COLO668 (cell line): ENCODE results near the gene ATP2A3.
A peak's percentile ranks its signal among the peaks of the same experiment; 100 is the strongest.

Experiments
- DNase-seq: peaks from one replicate; lab custom pipeline; 2025; ENCODE audit not compliant: unreplicated experiment; lab: John Stamatoyannopoulos, UW

Gene ATP2A3

DNA sequence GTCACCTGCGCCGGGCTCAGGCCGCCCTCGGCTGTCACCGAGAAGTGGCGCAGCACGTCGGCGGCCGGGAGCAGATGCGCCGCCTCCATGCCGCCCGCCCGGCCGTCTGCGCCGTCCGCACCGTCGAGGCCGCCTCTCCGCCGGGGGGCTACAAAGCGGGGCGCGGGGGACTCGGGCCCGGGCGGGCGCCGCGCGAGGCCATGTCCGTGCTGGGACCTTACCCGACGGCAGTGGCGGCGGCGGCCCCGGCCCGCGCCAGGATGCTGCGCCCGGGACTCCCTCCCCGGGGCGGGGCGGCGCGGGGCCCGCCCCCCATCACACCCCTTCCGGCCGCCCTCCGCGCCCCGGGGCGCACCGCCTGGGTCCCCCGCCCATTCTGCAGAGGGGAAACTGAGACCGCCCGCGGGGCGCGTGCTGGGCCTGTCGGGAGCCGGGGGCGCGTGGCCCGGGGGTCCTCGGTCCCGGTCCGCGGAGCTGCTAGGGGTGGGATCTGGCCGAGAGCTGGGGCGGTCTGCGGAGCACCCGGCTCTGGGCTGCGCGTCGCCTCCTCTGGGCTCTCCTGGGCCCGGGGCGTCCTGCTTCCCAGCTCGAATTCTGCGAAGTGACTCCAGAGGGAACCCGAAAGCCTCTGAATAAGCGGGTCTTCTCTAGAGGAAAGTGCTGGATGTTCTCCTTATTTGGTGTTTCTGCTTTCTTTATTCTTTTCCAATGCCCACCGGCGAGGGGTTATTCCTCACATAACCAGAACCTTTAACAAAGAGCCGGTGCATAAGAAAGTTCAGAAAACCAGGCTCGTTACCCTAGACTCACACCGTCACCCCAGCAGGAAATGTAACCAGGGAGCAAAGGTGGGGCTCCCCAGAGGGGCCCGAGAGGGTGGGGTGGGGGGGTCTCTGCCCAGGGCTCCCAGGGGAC lies at the start of gene ATP2A3:
TSS of gene ATP2A3 (minus strand) at position 235 of the 915 bp plus-strand sequence. CDS start at position 89, 146 bp downstream.
- peak; percentile 66 for DNase-seq

DNA sequence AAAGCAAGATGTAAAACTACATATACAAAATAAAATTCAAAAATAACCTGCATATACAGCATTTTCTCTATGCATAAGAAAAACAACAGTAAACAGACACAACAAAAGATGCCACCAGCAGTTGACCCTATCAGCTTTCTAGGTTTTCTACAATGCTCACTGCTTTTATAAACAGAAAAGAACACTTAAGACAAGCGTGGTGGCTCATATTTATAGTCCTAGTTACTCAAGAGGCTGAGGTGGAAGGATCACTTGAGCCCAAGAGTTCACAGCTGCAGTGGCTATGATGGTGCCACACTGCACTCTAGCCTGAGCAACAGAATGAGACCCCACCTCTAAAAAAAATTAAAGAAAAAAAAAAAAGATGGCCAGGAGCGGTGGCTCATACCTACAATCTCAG lies 46.5 kb upstream of the ATP2A3 start:
- no peak for DNase-seq

DNA sequence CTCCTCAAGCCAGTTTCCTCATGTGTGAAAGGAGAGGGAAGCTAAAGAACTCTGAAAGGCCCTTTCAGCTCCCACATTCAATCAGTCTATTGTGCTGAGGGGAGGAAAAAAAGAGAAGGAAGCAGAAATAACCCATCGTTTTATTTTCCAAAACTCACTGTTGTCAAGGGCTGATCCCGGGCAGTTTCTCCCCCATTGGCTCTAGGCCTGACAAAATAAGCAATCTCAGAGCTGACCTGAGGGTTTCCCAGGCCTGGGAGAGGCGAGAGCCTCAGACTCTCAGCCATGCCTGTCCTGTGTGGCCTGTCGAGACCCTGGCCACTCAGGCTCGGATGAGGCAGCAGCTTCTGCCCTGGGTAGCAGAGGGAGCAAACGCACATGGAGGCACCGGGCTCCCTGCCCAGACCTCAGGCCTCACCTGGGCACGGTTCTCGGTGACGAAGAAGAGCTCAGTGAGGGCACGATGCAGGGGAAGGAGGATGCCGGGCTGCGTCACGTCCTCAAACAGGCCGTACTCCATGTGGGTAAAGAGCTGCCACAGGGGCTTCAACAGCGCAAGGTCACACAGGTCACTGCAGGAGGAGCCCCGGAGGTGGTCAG lies 45.0 kb upstream of the ATP2A3 start:
- DNase-seq, result no peak

DNA sequence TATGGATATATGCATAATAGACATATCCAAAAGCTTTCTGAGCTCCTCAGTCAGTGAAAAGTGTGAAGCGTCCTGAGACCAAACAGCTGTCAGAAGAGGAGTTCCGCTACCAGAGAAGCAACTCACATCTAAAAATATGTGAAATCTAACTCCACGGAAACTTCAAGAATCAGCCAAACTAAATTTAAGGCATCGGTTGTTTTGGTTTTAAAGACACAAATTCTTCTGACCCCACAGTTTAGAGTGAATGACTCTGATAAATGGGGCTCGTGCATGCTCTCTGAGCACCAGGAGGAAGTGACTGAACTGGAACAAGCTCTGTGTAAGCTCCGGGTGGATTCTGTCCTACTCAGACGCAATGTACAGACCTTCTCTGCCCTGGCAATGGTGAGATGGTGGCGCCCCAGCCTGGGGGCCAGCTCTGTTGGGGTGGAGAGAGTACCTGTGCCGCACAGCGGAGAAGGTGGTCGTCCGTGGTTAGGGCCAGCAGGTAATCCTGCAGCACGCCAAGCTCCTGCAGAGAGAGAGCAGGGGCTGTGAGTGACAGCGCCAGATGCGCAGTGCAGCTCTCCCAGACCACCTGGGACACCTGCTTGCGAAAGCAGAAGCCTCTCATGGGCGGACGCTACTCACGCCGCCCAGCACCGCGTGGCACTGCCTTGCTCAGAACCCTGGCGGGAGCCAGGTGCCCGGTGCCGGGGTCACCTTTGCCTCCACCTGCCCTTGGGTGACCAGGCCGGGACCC lies 44.4 kb upstream of the ATP2A3 start:
- DNase-seq, result no peak

DNA sequence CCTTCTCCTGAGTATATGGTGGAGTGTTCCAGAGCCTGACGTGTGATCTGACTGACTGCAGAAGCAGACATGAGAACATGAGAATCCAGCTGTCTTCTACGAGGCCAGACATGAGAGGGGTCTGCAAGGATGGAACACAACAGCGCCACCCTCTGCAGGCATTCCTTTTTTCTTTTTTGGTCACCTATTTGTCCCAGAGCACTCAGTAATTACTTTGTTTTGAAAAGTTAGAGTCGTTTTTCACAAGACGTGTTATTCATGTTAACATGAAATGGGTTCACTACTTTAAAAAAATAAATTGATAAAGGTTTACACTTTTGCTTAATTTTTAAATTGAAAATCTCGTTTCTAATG lies 43.8 kb upstream of the ATP2A3 start:
- DNase-seq, result no peak

DNA sequence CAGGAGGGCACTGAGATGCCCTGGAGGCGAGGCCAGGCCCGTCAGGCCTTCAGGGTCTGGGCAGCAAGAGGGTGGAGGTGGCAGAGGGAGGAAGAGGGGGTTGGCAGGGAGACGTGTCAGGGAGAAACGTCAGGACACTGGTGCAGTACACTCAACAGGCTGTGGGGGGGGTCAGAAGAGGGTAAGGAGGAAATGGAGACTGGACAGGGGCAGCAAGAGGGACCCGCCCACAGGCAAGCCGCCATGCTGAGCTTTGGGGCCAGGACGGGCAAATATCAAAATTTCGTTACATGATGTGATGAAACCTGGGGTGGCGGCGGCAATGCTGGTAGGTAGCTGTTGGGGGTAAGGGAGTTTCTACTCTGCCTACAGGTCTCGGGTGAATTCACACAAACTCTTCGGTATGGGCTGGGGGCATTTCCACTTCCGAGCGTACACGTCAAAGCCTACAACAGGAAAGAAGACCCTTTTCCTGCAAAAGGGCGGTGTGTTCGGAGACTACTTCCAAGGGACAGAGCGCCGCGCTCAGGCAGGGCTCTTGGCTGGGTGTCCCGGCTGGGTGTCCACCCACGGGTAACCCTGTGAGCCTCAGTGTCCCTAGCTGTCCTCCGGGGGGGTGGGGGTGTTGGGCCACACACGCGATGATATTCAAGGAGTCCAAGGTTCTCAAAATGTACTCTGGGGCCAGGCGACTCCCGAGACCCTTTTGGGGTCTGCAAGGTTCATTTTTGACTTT lies 43.3 kb upstream of the ATP2A3 start:
- no peak for DNase-seq

DNA sequence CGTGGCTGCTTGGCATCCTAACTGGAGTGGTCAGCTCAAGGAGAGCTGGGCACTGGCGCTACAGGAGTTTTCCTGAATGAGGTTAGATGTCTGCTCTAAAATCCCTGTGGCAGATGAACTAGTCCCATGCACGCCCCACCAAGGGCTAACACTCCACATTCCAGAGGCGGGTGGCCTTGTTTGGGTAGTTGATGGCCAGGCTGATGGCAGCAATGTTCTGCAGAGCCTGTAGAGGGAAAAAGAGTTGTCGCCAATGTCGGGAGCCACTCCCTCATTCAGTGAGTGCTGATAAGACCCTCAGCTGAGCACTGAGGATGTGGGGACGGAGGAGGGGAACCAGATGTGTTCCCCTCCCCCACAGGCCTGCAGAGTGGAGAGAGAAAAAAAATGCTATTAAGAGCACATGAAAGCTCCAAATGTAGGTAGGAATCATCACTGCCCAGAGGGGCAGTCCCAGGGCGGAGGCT lies 42.5 kb upstream of the ATP2A3 start:
- DNase-seq, result no peak

- DNase-seq, result no peak
These were observed 41.9 kb upstream of the ATP2A3 start for GRCh38 chr17:4006165-4006589.

DNA sequence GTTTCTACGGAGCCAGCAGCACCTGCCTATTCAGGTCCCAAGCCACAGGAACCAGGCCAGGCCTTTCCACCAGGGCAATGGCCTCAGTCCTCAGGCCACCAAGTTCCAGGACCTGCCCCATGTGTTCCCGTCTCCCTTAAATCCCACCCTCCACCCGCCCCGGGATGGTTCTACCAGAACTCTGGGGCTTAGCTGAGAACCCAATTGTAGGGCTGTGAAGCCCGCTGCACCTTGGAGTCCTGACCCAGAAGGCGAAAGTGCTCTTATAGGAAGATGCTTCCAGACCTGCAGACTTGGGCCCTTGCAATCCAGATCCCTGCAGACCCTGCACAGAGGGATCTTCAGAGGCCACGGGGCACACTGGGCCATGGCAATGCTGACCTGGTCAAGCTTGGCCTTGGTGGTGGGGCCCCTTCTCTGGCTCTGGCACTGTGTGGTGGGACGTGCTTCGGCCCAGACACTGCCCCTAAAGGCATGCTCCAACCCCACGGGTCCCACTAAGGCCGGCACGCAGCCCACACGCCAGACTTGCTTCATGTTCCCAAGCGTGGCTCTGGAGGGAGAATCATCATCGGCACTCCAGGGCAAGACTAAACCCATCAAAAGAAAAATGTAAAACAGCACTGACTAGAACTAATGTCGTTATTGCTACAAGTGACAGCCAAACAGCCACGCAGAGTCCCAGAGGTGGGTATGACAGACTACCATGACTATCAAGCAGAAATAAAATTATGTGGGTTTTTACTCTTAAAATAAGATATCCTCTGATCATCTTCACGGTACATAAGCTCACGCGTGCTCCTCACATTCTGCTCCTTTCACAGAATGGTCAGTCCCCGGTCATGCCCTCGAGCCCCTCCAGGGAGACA lies 41.3 kb upstream of the ATP2A3 start:
- DNase-seq, result no peak

DNA sequence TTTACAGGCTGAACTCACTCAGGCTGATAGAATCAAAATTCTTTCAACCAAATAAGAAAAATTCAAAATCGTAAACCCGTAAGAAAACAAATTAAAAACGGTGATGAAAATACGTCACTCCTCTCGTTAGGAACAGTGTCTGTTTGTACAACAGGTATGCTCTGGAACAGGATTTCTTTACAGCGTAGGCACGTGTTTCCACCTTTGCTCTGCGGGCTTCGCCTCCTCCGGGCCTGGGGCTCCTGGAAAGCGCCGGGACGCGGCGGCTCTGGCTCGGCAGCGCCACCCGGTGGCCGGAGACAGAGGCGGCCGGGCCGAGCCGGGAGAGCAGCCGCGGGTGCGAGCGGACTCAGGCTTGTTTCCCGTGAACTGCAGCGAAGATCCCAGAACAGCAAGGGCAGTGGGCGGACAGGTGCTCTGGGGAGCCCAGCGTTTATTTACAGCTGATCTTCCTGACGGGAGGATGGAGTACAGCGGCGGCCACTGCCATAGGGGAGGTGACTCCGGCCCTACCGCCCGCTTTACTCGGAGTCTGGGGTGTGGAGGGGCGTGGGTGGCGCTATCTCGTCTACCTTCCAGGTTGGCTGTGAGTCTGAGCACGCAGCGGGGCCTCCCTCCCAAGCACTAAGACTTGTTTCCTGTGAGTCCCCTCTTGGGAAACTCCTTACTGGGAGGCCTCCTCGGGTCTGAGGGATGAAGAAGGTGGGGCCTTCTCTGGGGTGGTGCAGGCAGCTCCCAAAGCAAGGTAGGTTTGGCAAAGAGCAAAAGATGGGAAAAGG lies 40.5 kb upstream of the ATP2A3 start:
- peak; percentile 67 for DNase-seq

DNA sequence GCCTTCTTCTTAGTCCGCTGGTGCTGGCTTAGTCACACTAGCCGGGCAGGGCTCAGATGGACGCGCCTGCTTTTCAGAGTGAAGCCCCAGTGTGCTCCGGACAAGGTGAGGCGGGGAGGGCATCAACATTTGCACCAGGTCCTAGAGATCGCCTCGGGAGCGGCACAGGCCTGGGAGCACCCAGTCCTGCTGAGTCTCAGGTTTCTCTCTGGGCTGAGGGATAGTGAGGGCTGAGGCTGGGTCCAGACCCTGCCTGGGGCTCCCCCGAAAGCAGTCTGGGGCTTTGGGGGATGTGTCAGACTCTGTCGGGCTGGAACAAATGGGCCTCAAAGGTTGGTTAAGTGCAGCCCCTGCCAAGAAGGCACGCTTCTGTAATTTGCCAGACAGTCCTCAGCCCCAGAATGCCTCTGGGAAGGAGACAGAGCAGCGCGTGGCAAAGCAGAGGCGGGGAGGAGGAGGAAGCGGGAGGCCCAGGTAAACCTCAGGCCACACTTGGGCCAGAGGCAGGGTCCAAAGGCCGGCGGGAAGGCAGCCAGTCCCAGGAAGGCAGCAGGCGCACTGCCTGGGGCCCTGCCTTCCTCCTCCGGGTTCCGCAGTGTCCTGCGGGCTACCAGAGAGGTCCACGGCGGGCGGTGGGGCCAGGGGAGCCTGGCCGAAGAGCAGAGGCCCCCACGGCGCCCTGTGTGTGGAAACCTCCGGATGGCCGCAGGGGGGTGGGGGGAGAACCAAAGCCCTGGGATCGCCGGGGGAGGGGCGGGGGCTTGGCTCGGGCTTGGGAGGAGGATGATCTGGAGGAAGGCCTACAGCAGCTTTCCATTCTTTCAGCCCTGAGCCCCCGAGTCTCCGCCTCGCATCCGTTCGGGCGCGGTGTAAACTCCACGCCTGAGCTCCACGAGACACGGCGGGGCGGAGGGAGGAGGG lies 39.5 kb upstream of the ATP2A3 start:
- DNase-seq, result no peak

DNA sequence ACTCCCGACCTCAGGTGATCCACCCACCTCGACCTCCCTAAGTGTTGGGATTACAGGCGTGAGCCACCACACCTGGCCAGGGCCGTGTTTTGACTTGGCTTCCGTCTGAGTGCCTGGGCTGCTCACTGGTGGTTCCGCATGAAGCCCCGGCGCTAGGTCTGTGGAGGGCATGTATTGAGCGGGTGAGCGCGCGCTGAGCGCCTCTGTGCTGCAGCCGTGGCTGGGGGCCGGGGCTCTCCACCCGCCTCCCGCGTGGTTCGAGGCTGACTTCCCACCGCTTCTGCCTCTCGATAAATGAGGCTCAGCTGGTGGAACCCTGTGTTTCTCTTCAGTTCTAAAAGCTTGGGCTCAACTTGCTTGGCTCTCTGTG lies 38.9 kb upstream of the ATP2A3 start:
- DNase-seq, result no peak

- no peak for DNase-seq
These were observed 36.9 kb upstream of the ATP2A3 start for GRCh38 chr17:4001048-4001590.

DNA sequence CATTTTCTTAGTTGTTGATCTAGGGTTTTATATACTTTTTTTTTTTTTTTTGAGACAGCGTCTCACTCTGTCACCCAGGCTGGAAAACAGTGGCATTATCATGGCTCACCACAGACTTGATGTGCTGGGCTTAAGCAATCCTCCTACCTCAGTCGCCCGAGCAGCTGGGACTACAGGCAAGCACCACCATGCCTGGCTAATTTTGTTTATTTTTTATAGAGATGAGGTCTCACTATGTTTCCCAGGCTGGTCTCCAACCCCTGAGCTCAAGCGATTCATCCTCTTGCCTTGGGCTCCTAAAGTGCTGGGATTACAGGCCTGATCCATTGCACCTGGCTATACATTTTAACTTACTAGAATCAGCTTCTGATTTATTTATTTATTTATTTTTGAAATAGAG lies 34.2 kb upstream of the ATP2A3 start:
- no peak for DNase-seq

DNA sequence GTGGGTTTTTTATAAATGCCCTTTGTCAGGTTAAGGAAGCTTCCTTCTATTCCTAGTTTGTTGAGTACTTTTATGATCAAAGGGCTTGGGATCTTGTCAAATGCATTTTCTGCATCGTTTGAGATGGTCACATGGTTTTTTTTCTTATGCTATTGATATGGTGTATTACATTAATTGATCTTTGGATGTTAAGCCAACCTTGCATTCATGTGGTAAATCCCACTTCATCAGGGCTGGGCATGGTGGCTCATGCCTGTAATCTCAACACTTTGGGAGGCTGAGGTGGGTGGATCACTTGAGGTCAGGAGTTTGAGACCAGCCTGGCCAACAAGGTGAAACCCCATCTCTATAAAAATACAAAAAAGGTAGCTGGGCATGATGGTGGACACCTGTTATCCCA lies 30.8 kb upstream of the ATP2A3 start:
- no peak for DNase-seq

- no peak for DNase-seq
These were observed 30.0 kb upstream of the ATP2A3 start for GRCh38 chr17:3994221-3994576.

GRCh38 chr17:3993493-3994220 lies 29.4 kb upstream of the ATP2A3 start:
- no peak for DNase-seq
